Neural cell (in vitro differentiated cells): ENCODE measurements around the gene EMC9. TPM values are rescaled to one million over a fixed set of nuclear protein-coding genes. Genes with fewer than 3 reads are reported as not detected.
A peak's percentile ranks its signal among the peaks of the same experiment; 100 is the strongest.

ENCODE experiments used
- H2AFZ ChIP-seq: fragments of 200-600, 300-800 bp; sonication (generic), shearing (Covaris generic); 2 replicates; pipeline ENCODE4 v1.6.0; 2014; ENCODE audit warnings: low read depth, mild to moderate bottlenecking, antibody characterized with exemption, low read length, moderate library complexity
- H3F3A ChIP-seq: fragments of 200-600 bp; shearing (Covaris generic); 2 replicates; pipeline ENCODE4 v1.6.1; 2016; ENCODE audit warnings: mild to moderate bottlenecking, moderate library complexity, mixed read lengths, antibody characterized with exemption, low read length; ENCODE audit not compliant: insufficient read depth, poor library complexity, severe bottlenecking
- H3K27ac ChIP-seq: fragments of 200-600, 300-800 bp; sonication (generic), shearing (Covaris generic); 2 replicates; pipeline ENCODE4 v1.5.1; 2014; ENCODE audit warnings: mild to moderate bottlenecking, low read length, moderate library complexity
- H3K27me3 ChIP-seq: fragments of 300-800, 200-600 bp; sonication (generic), shearing (Covaris generic); 2 replicates; pipeline ENCODE4 v1.6.0; 2014; ENCODE audit warnings: mild to moderate bottlenecking, low read depth, low read length, moderate library complexity; ENCODE audit not compliant: insufficient read depth
- H3K36me3 ChIP-seq: fragments of 300-800, 200-600 bp; sonication (generic), shearing (Covaris generic); 2 replicates; pipeline ENCODE4 v1.5.1; 2014; ENCODE audit warnings: mild to moderate bottlenecking, antibody characterized with exemption, low read length, moderate library complexity; ENCODE audit not compliant: insufficient read depth
- H3K4me2 ChIP-seq: fragments of 300-800, 200-600 bp; sonication (generic), shearing (Covaris generic); 2 replicates; pipeline ENCODE4 v1.6.0; 2014; ENCODE audit warnings: mild to moderate bottlenecking, low read length
- H3K4me3 ChIP-seq: fragments of 300-800, 200-600 bp; sonication (generic), shearing (Covaris generic); 2 replicates; pipeline ENCODE4 v1.5.1; 2014; ENCODE audit warnings: mild to moderate bottlenecking, low read length, moderate library complexity
- H3K79me2 ChIP-seq: fragments of 200-600 bp; shearing (Covaris generic); replicated peaks from 2 replicates; pipeline ENCODE4 v1.6.0; 2014; ENCODE audit warnings: mild to moderate bottlenecking, low read length, moderate library complexity; ENCODE audit not compliant: insufficient read depth
- H3K9ac ChIP-seq: fragments of 300-800, 200-600 bp; sonication (generic), shearing (Covaris generic); 2 replicates; pipeline ENCODE4 v1.6.1; 2016; ENCODE audit warnings: mild to moderate bottlenecking, low read length, mixed read lengths
- H3K9me2 ChIP-seq: fragments of 200-600 bp; shearing (Covaris generic); 2 replicates; pipeline ENCODE4 v1.6.1; 2016; ENCODE audit warnings: mild to moderate bottlenecking, low read length, mixed read lengths; ENCODE audit not compliant: insufficient read depth
- H3K9me3 ChIP-seq: fragments of 200-600, 300-800 bp; sonication (generic), shearing (Covaris generic); 2 replicates; pipeline ENCODE4 v1.6.1; 2016; ENCODE audit warnings: mild to moderate bottlenecking, mixed run types, low read length, moderate library complexity, mixed read lengths
- H4K20me1 ChIP-seq: fragments of 200-600 bp; shearing (Covaris generic); 2 replicates; pipeline ENCODE4 v1.6.1; 2016; ENCODE audit warnings: mild to moderate bottlenecking, mixed run types; ENCODE audit not compliant: insufficient read depth
- EP300 ChIP-seq: fragments of 450-650 bp; conservative IDR thresholded peaks from 2 replicates; pipeline ENCODE4 v1.6.1; 2014; ENCODE audit warnings: antibody characterized with exemption, mild to moderate bottlenecking, moderate library complexity; ENCODE audit not compliant: poor library complexity, severe bottlenecking
- EZH2 ChIP-seq: fragments of 200-600, 300-800 bp; shearing (Covaris generic), sonication (generic); IDR thresholded peaks from 2 replicates; pipeline ENCODE4 v1.6.1; 2014; ENCODE audit warnings: antibody characterized with exemption, low read length, borderline replicate concordance, mild to moderate bottlenecking; ENCODE audit not compliant: insufficient read depth, poor library complexity, severe bottlenecking
- MXI1 ChIP-seq: fragments of 450-650 bp; conservative IDR thresholded peaks from 2 replicates; pipeline ENCODE4 v1.6.1; 2014; ENCODE audit warnings: antibody characterized with exemption, mild to moderate bottlenecking; ENCODE audit not compliant: poor library complexity, severe bottlenecking
- POLR2AphosphoS5 ChIP-seq: IDR thresholded peaks from 2 replicates; pipeline ENCODE4 v1.6.1; 2012
- RAD21 ChIP-seq: fragments of 450-650 bp; conservative IDR thresholded peaks from 2 replicates; pipeline ENCODE4 v1.6.1; 2014; ENCODE audit warnings: antibody characterized with exemption, mild to moderate bottlenecking, moderate library complexity
- SMC3 ChIP-seq: fragments of 450-650 bp; conservative IDR thresholded peaks from 2 replicates; pipeline ENCODE4 v1.6.1; 2014; ENCODE audit warnings: antibody characterized with exemption, mild to moderate bottlenecking, moderate library complexity; ENCODE audit not compliant: poor library complexity
- TAF1 ChIP-seq: IDR thresholded peaks from 2 replicates; pipeline ENCODE4 v1.6.1; 2012; ENCODE audit warnings: low read depth
- polyA plus RNA-seq: library from polyadenylated mRNA; depleted of rRNA; stranded (reverse); fragments of >200 nt; gene quantifications from 2 replicates; pipeline ENCODE4 v1.2.3, GENCODE V29; 2014
- TF ChIP-seq, protein P1 (sequence below): IDR thresholded peaks from 2 replicates; pipeline ENCODE4 v1.6.1; 2012; ENCODE audit warnings: borderline replicate concordance
- TF ChIP-seq, protein P2 (sequence below): fragments of 450-650 bp; IDR thresholded peaks from 2 replicates; pipeline ENCODE4 v1.5.1; 2014; ENCODE audit warnings: antibody characterized with exemption, mild to moderate bottlenecking, moderate library complexity; ENCODE audit not compliant: poor library complexity, severe bottlenecking

EMC9 gene
- polyA plus RNA-seq, 1 donor from 2014 or later = 45.1 TPM

DNA sequence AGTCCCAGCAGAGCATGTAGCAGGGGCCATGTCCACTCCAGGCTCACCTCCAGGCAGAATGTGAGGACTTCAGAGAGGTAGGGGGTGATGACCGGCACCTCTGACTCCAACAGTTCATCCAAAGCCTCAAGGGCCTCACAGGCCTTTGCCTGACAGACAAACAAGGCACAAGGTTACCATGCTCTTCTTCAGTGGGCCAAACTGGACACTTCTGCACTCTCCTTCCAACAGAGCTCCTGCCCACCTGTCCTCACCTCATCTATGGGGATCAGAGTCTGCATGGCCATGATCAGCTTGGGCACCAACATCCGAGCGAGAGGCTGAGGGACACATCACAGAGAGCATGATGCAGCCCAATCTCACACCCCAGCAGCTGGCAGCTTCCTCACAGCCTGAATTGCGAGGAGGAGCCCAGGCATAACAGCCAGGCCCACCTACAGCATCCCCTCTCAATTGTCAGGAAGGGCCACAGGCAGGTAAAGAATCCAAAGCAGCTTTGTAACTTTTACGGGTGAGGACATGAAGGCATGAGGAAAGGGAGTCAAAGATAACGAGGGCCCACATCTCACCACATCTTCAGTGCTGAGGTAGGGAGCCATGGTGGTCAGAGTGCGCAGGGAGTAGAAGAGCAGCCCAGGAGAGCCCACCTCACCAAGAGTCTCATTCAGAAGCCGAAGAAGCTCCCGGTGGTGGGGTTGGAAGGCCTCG lies 45.6 kb upstream of the EMC9 start:
- H3F3A ChIP-seq = no peaks in the 10 kb centered on the region
- H4K20me1 ChIP-seq = peaks cover 4% of the 10 kb centered on the region
- H3K9me3 ChIP-seq = no peaks in the 10 kb centered on the region
- H3K27ac ChIP-seq = no peak overlapping the region
- peaks cover 3% of the 10 kb centered on the region for H3K79me2 ChIP-seq
- no peak overlapping the region for H3K9ac ChIP-seq
- peak overlapping the region; percentile 92 for H3K4me3 ChIP-seq
- H3K9me2 ChIP-seq = no peaks in the 10 kb centered on the region
- H2AFZ ChIP-seq = no peak overlapping the region
- no peaks in the 10 kb centered on the region for H3K36me3 ChIP-seq
- no peaks in the 10 kb centered on the region for H3K27me3 ChIP-seq
- H3K4me2 ChIP-seq = no peak overlapping the region
- TF ChIP-seq, protein P1, sequence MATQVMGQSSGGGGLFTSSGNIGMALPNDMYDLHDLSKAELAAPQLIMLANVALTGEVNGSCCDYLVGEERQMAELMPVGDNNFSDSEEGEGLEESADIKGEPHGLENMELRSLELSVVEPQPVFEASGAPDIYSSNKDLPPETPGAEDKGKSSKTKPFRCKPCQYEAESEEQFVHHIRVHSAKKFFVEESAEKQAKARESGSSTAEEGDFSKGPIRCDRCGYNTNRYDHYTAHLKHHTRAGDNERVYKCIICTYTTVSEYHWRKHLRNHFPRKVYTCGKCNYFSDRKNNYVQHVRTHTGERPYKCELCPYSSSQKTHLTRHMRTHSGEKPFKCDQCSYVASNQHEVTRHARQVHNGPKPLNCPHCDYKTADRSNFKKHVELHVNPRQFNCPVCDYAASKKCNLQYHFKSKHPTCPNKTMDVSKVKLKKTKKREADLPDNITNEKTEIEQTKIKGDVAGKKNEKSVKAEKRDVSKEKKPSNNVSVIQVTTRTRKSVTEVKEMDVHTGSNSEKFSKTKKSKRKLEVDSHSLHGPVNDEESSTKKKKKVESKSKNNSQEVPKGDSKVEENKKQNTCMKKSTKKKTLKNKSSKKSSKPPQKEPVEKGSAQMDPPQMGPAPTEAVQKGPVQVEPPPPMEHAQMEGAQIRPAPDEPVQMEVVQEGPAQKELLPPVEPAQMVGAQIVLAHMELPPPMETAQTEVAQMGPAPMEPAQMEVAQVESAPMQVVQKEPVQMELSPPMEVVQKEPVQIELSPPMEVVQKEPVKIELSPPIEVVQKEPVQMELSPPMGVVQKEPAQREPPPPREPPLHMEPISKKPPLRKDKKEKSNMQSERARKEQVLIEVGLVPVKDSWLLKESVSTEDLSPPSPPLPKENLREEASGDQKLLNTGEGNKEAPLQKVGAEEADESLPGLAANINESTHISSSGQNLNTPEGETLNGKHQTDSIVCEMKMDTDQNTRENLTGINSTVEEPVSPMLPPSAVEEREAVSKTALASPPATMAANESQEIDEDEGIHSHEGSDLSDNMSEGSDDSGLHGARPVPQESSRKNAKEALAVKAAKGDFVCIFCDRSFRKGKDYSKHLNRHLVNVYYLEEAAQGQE = no peak
- TF ChIP-seq, protein P2, sequence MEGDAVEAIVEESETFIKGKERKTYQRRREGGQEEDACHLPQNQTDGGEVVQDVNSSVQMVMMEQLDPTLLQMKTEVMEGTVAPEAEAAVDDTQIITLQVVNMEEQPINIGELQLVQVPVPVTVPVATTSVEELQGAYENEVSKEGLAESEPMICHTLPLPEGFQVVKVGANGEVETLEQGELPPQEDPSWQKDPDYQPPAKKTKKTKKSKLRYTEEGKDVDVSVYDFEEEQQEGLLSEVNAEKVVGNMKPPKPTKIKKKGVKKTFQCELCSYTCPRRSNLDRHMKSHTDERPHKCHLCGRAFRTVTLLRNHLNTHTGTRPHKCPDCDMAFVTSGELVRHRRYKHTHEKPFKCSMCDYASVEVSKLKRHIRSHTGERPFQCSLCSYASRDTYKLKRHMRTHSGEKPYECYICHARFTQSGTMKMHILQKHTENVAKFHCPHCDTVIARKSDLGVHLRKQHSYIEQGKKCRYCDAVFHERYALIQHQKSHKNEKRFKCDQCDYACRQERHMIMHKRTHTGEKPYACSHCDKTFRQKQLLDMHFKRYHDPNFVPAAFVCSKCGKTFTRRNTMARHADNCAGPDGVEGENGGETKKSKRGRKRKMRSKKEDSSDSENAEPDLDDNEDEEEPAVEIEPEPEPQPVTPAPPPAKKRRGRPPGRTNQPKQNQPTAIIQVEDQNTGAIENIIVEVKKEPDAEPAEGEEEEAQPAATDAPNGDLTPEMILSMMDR = no peak

DNA sequence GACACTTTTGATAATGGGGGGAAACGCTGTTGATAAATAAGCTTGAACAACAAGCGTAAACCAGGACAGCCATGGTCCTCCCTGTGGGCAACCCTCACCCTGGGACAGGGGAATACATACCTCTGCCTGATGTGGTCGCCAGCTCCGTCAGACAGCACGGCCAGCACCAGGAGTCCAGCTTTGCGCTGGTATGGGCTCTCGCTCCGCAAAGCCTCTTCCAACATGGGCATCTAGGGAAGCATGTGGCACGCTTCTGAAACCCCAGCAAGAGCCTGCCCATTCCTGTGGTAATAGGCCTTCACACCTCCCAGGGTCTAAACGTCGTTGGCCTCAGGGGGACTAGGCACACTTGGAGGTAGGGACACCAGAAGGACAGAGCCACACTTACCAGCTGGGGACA lies 44.4 kb upstream of the EMC9 start:
- Histone ChIP-seq H3K27me3 (no peaks in the 10 kb centered on the region), H3K36me3 (no peaks in the 10 kb centered on the region), H3F3A (no peaks in the 10 kb centered on the region), H3K79me2 (no peaks in the 10 kb centered on the region), H4K20me1 (peaks cover 4% of the 10 kb centered on the region), H3K9me2 (no peaks in the 10 kb centered on the region), H3K9me3 (no peaks in the 10 kb centered on the region), H3K4me2 (no peak overlapping the region), H3K4me3 (no peak overlapping the region), H3K27ac (no peak overlapping the region), H3K9ac (no peak overlapping the region), H2AFZ (no peak overlapping the region)
- TF ChIP-seq TAF1 (no peak), POLR2AphosphoS5 (no peak), EP300 (no peak), SMC3 (no peak), MXI1 (no peak), EZH2 (no peak), RAD21 (no peak)
- TF ChIP-seq, protein P1 = no peak
- TF ChIP-seq, protein P2 = no peak
